ENCODE results near the gene SHISA9.

SHISA9 gene

GRCh38 chr16:13154799-13155198 is 253.4 kb downstream of the SHISA9 start:
- H3K4me3 ChIP-seq (ENCODE audit: low read length): no peak overlapping the region
- TF ChIP-seq, protein P1, sequence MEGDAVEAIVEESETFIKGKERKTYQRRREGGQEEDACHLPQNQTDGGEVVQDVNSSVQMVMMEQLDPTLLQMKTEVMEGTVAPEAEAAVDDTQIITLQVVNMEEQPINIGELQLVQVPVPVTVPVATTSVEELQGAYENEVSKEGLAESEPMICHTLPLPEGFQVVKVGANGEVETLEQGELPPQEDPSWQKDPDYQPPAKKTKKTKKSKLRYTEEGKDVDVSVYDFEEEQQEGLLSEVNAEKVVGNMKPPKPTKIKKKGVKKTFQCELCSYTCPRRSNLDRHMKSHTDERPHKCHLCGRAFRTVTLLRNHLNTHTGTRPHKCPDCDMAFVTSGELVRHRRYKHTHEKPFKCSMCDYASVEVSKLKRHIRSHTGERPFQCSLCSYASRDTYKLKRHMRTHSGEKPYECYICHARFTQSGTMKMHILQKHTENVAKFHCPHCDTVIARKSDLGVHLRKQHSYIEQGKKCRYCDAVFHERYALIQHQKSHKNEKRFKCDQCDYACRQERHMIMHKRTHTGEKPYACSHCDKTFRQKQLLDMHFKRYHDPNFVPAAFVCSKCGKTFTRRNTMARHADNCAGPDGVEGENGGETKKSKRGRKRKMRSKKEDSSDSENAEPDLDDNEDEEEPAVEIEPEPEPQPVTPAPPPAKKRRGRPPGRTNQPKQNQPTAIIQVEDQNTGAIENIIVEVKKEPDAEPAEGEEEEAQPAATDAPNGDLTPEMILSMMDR (IDR thresholded peaks at IDR 0.05; ENCODE audit: low read depth, low read length): no peak
- no peak for TF ChIP-seq EZH2phosphoT487 (IDR thresholded peaks at IDR 0.05; ENCODE audit: low read depth)
- H3K4me1 ChIP-seq (ENCODE audit: low read length): no peaks in the 10 kb centered on the region
- H2AFZ ChIP-seq (ENCODE audit: low read depth, low read length): no peak overlapping the region
- no peak overlapping the region for H3K9ac ChIP-seq (ENCODE audit: low read length)
- H3K27me3 ChIP-seq (ENCODE audit: low read depth, low read length): no peaks in the 10 kb centered on the region
- H3K27ac ChIP-seq (ENCODE audit: low read length): no peak overlapping the region
- H3K4me2 ChIP-seq (ENCODE audit: low read length): no peak overlapping the region
- no peaks in the 10 kb centered on the region for H4K20me1 ChIP-seq (ENCODE audit: insufficient read depth, low read length)
- no peaks in the 10 kb centered on the region for H3K79me2 ChIP-seq (ENCODE audit: low read length)
- H3K9me3 ChIP-seq (ENCODE audit: insufficient read depth, low read length): no peaks in the 10 kb centered on the region
- H3K36me3 ChIP-seq (replicated peaks; ENCODE audit: low read depth, low read length): no peaks in the 10 kb centered on the region

- TF ChIP-seq EZH2phosphoT487 (IDR thresholded peaks at IDR 0.05; ENCODE audit: low read depth): no peak
- TF ChIP-seq, protein P1 (IDR thresholded peaks at IDR 0.05; ENCODE audit: low read depth, low read length): no peak
- H3K79me2 ChIP-seq (ENCODE audit: low read length): no peaks in the 10 kb centered on the region
- no peak overlapping the region for H3K4me2 ChIP-seq (ENCODE audit: low read length)
- H3K36me3 ChIP-seq (replicated peaks; ENCODE audit: low read depth, low read length): no peaks in the 10 kb centered on the region
- no peaks in the 10 kb centered on the region for H3K27me3 ChIP-seq (ENCODE audit: low read depth, low read length)
- no peaks in the 10 kb centered on the region for H3K4me1 ChIP-seq (ENCODE audit: low read length)
- no peaks in the 10 kb centered on the region for H3K9me3 ChIP-seq (ENCODE audit: insufficient read depth, low read length)
- H3K4me3 ChIP-seq (ENCODE audit: low read length): no peak overlapping the region
- no peak overlapping the region for H2AFZ ChIP-seq (ENCODE audit: low read depth, low read length)
- no peaks in the 10 kb centered on the region for H4K20me1 ChIP-seq (ENCODE audit: insufficient read depth, low read length)
- no peak overlapping the region for H3K27ac ChIP-seq (ENCODE audit: low read length)
- no peak overlapping the region for H3K9ac ChIP-seq (ENCODE audit: low read length)
These were observed 254.0 kb downstream of the SHISA9 start for GRCh38 chr16:13155377-13155776.

- Histone ChIP-seq H3K4me1 (ENCODE audit: low read length) (no peaks in the 10 kb centered on the region), H3K4me2 (ENCODE audit: low read length) (no peak overlapping the region), H3K36me3 (replicated peaks; ENCODE audit: low read depth, low read length) (no peaks in the 10 kb centered on the region), H3K9me3 (ENCODE audit: insufficient read depth, low read length) (no peaks in the 10 kb centered on the region), H3K9ac (ENCODE audit: low read length) (no peak overlapping the region), H2AFZ (ENCODE audit: low read depth, low read length) (no peak overlapping the region), H4K20me1 (ENCODE audit: insufficient read depth, low read length) (no peaks in the 10 kb centered on the region), H3K79me2 (ENCODE audit: low read length) (no peaks in the 10 kb centered on the region), H3K27ac (ENCODE audit: low read length) (no peak overlapping the region), H3K27me3 (ENCODE audit: low read depth, low read length) (no peaks in the 10 kb centered on the region), H3K4me3 (ENCODE audit: low read length) (no peak overlapping the region)
- TF ChIP-seq EZH2phosphoT487 (IDR thresholded peaks at IDR 0.05; ENCODE audit: low read depth): no peak
- TF ChIP-seq, protein P1 (IDR thresholded peaks at IDR 0.05; ENCODE audit: low read depth, low read length): no peak
These were observed 254.4 kb downstream of the SHISA9 start for GRCh38 chr16:13155780-13156179.

DNA sequence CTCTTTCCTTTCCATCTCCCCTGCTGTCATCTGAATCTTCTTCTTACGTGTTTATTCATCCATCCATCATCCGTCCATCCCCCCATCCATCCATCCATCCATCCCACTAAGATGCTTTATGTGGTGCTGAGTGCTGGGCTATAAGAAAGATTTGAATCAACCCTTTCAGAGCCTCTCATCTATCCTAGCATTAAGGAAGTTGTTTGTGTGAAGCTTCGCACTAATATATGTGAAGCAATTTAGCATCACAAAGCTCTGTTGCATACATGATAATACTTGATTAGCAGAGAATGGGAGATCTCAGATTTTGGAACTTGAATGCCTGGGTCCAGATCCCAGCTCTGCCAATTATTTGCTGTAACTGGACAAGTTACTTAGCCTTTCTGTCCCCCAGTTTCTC is 255.7 kb downstream of the SHISA9 start:
- H2AFZ ChIP-seq (ENCODE audit: low read depth, low read length): no peak overlapping the region
- no peaks in the 10 kb centered on the region for H3K4me1 ChIP-seq (ENCODE audit: low read length)
- no peaks in the 10 kb centered on the region for H3K36me3 ChIP-seq (replicated peaks; ENCODE audit: low read depth, low read length)
- no peaks in the 10 kb centered on the region for H3K79me2 ChIP-seq (ENCODE audit: low read length)
- no peak overlapping the region for H3K9ac ChIP-seq (ENCODE audit: low read length)
- H3K9me3 ChIP-seq (ENCODE audit: insufficient read depth, low read length): no peaks in the 10 kb centered on the region
- no peaks in the 10 kb centered on the region for H3K27me3 ChIP-seq (ENCODE audit: low read depth, low read length)
- H4K20me1 ChIP-seq (ENCODE audit: insufficient read depth, low read length): no peaks in the 10 kb centered on the region
- TF ChIP-seq, protein P1 (IDR thresholded peaks at IDR 0.05; ENCODE audit: low read depth, low read length): no peak
- TF ChIP-seq EZH2phosphoT487 (IDR thresholded peaks at IDR 0.05; ENCODE audit: low read depth): no peak
- H3K27ac ChIP-seq (ENCODE audit: low read length): no peak overlapping the region
- H3K4me2 ChIP-seq (ENCODE audit: low read length): no peak overlapping the region
- no peak overlapping the region for H3K4me3 ChIP-seq (ENCODE audit: low read length)
